Measurements from ENCODE around the gene PRTN3.

DNA sequence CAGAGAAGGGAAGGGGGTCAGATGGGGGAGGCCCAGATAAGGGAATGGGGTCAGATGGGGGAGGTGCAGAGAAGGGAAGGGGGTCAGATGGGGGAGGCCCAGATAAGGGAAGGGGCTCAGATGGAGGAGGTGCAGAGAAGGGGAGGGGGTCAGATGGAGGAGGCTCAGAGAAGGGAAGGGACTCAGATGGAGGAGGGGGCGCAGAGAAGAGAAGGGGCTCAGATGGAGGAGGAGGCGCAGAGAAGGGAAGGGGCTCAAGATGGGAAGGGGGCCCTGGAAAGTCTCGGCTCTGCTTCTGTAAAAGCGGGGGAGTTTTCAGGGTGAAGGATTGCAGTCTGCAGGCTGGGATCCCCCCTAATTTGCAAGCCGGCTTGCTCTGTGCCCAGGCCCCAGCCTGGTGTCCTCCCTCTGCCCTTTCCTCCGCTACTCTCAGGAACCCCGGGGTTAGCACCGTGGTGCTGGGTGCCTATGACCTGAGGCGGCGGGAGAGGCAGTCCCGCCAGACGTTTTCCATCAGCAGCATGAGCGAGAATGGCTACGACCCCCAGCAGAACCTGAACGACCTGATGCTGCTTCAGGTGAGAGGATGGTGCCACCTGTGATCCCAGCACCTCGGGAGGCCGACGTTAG is 11.6 kb upstream of the PRTN3 start:
- TF ChIP-seq TAF1 (IDR thresholded peaks at IDR 0.05; ENCODE audit: low read depth, low read length) = no peak
- no peak for TF ChIP-seq POLR2AphosphoS5 (IDR thresholded peaks at IDR 0.05; ENCODE audit: low read depth, low read length)
- no peak for TF ChIP-seq POLR2A (IDR thresholded peaks at IDR 0.05; ENCODE audit: low read depth, low read length)
- TF ChIP-seq PAX5 (IDR thresholded peaks at IDR 0.05; ENCODE audit: insufficient read depth, low read length, severe bottlenecking) = no peak
- TF ChIP-seq SPI1 (IDR thresholded peaks at IDR 0.05; ENCODE audit: low read depth, low read length) = no peak
- TF ChIP-seq POU2F2 (IDR thresholded peaks at IDR 0.05; ENCODE audit: low read depth, low read length) = peak; percentile 61; the same call in 1 of the 2 replicates

Data from GM12891 (cell line).